Measurements from ENCODE around the gene LAMC3.

DNA sequence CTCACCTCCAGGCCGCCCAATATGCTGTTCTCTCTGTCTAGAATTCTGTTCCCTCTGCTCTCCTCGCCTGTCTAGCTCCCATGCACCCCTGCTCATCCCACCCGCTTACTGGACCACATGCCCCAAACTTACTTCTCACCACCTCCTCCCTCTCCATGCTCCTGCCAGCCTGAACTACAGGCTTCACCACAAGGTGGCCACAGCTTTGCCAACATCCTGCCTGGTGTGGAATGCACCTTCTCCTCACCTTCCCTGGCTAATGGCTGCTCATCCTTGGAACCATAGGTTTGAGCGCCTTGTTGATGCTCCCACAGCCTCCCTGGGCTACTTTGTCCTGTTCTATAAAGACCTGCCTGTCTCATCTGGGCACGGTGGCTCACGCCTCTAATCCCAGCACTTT lies 9.6 kb downstream of the LAMC3 start:
- no peak for TF ChIP-seq POLR2AphosphoS5 (IDR thresholded peaks at IDR 0.05; ENCODE audit: low read depth, low read length)
- no peak for TF ChIP-seq TAF1 (IDR thresholded peaks at IDR 0.05; ENCODE audit: borderline replicate concordance, low read depth, low read length)

All from GM12892 (cell line).